ACC112 (cell line): Measurements from ENCODE around the gene SH2D3A.
"Not testable (repeated sequence)": the region's sequence is repeated elsewhere in the genome, so short reads cannot be mapped to it uniquely, and the experiment has no call there.

Experiments used
- H2AFZ ChIP-seq: fragments of 200-600 bp; sonication (generic); one replicate; pipeline ENCODE4 v1.6.0; 2017; ENCODE audit warnings: antibody characterized with exemption, low read length; ENCODE audit not compliant: unreplicated experiment
- H3K27ac ChIP-seq: fragments of 200-600 bp; sonication (generic); 2 replicates; pipeline ENCODE4 v1.5.1; 2014; ENCODE audit warnings: low read depth, mild to moderate bottlenecking, antibody characterized with exemption, low read length, moderate library complexity
- H3K27me3 ChIP-seq: fragments of 200-600 bp; sonication (generic); 2 replicates; pipeline ENCODE4 v1.6.1; 2014; ENCODE audit warnings: mild to moderate bottlenecking, antibody characterized with exemption, low read length, moderate library complexity, mixed read lengths; ENCODE audit not compliant: insufficient read depth
- H3K36me3 ChIP-seq: fragments of 200-600 bp; sonication (generic); 2 replicates; pipeline ENCODE4 v1.6.1; 2016; ENCODE audit warnings: mild to moderate bottlenecking, antibody characterized with exemption, low read length, moderate library complexity, mixed read lengths; ENCODE audit not compliant: insufficient read depth
- H3K4me1 ChIP-seq: fragments of 200-600 bp; sonication (generic); one replicate; pipeline ENCODE4 v1.6.1; 2016; ENCODE audit warnings: low read length, mixed read lengths; ENCODE audit not compliant: insufficient read depth, unreplicated experiment, control insufficient read depth
- H3K4me3 ChIP-seq: fragments of 200-600 bp; sonication (generic); 2 replicates; pipeline ENCODE4 v1.5.1; 2014; ENCODE audit warnings: mild to moderate bottlenecking, low read depth, low read length
- H3K79me2 ChIP-seq: fragments of 200-600 bp; sonication (generic); one replicate; pipeline ENCODE4 v1.6.0; 2016; ENCODE audit warnings: low read length; ENCODE audit not compliant: control insufficient read depth, unreplicated experiment, insufficient read depth

The SH2D3A gene

GRCh38 chr19:6713773-6714692, 53.2 kb downstream of the SH2D3A start:
- Histone ChIP-seq H2AFZ (no peak overlapping the region), H3K27me3 (no peaks in the 10 kb centered on the region), H3K27ac (no peak overlapping the region)

GRCh38 chr19:6712692-6713670, 54.3 kb downstream of the SH2D3A start:
- no peaks in the 10 kb centered on the region for H3K27me3 ChIP-seq
- H3K36me3 ChIP-seq: peaks cover 9% of the 10 kb centered on the region; the same call in 1 of the 2 replicates
- no peak overlapping the region for H3K27ac ChIP-seq
- H3K79me2 ChIP-seq: no peaks in the 10 kb centered on the region
- no peak overlapping the region for H2AFZ ChIP-seq
- no peaks in the 10 kb centered on the region for H3K4me1 ChIP-seq
- no peak overlapping the region for H3K4me3 ChIP-seq

More at GRCh38 chr19:6713773-6714692, 53.2 kb downstream of the SH2D3A start:
- peaks cover 14% of the 10 kb centered on the region; the same call in 1 of the 2 replicates for H3K36me3 ChIP-seq
- no peak overlapping the region for H3K4me3 ChIP-seq
- no peaks in the 10 kb centered on the region for H3K4me1 ChIP-seq
- no peaks in the 10 kb centered on the region for H3K79me2 ChIP-seq

GRCh38 chr19:6712231-6712630, 55.0 kb downstream of the SH2D3A start:
- Histone ChIP-seq H3K27ac (no peak overlapping the region), H3K27me3 (no peaks in the 10 kb centered on the region), H3K4me1 (no peaks in the 10 kb centered on the region)

GRCh38 chr19:6711605-6712004, 55.6 kb downstream of the SH2D3A start:
- no peaks in the 10 kb centered on the region for H3K27me3 ChIP-seq
- no peaks in the 10 kb centered on the region for H3K79me2 ChIP-seq
- H3K27ac ChIP-seq: no peak overlapping the region
- no peak overlapping the region for H3K4me3 ChIP-seq
- no peaks in the 10 kb centered on the region for H3K4me1 ChIP-seq
- H2AFZ ChIP-seq: no peak overlapping the region
- no peaks in the 10 kb centered on the region for H3K36me3 ChIP-seq

More at GRCh38 chr19:6712231-6712630, 55.0 kb downstream of the SH2D3A start:
- Histone ChIP-seq H3K4me3 (no peak overlapping the region), H3K79me2 (no peaks in the 10 kb centered on the region), H2AFZ (no peak overlapping the region), H3K36me3 (peaks cover 2% of the 10 kb centered on the region; the same call in 1 of the 2 replicates)

GRCh38 chr19:6711078-6711361, 56.2 kb downstream of the SH2D3A start:
- H3K27me3 ChIP-seq: no peaks in the 10 kb centered on the region
- H3K4me3 ChIP-seq: no peak overlapping the region
- no peak overlapping the region for H2AFZ ChIP-seq
- H3K36me3 ChIP-seq: no peaks in the 10 kb centered on the region
- no peaks in the 10 kb centered on the region for H3K79me2 ChIP-seq
- no peaks in the 10 kb centered on the region for H3K4me1 ChIP-seq
- no peak overlapping the region for H3K27ac ChIP-seq

GRCh38 chr19:6710273-6711077, 56.8 kb downstream of the SH2D3A start:
- Histone ChIP-seq H3K27ac (no peak overlapping the region), H3K79me2 (no peaks in the 10 kb centered on the region), H3K4me3 (no peak overlapping the region), H3K36me3 (no peaks in the 10 kb centered on the region), H3K4me1 (no peaks in the 10 kb centered on the region), H2AFZ (no peak overlapping the region), H3K27me3 (no peaks in the 10 kb centered on the region)

GRCh38 chr19:6709549-6709948, 57.7 kb downstream of the SH2D3A start:
- H3K79me2 ChIP-seq: no peaks in the 10 kb centered on the region
- no peak overlapping the region for H3K4me3 ChIP-seq
- no peaks in the 10 kb centered on the region for H3K27me3 ChIP-seq
- H3K36me3 ChIP-seq: no peaks in the 10 kb centered on the region
- no peaks in the 10 kb centered on the region for H3K4me1 ChIP-seq
- H3K27ac ChIP-seq: no peak overlapping the region
- no peak overlapping the region for H2AFZ ChIP-seq

GRCh38 chr19:6708913-6709312, 58.3 kb downstream of the SH2D3A start:
- not testable (repeated sequence) for H3K27ac ChIP-seq, H3K4me1 ChIP-seq, H2AFZ ChIP-seq, H3K4me3 ChIP-seq, H3K36me3 ChIP-seq, H3K79me2 ChIP-seq, H3K27me3 ChIP-seq

GRCh38 chr19:6708346-6708745, 58.9 kb downstream of the SH2D3A start:
- H3K4me3 ChIP-seq: no peak overlapping the region
- no peaks in the 10 kb centered on the region for H3K79me2 ChIP-seq
- H3K27ac ChIP-seq: no peak overlapping the region
- no peaks in the 10 kb centered on the region for H3K27me3 ChIP-seq
- no peak overlapping the region for H2AFZ ChIP-seq
- H3K4me1 ChIP-seq: no peaks in the 10 kb centered on the region
- H3K36me3 ChIP-seq: no peaks in the 10 kb centered on the region

GRCh38 chr19:6707658-6708018, 59.6 kb downstream of the SH2D3A start:
- no peaks in the 10 kb centered on the region for H3K27me3 ChIP-seq
- H3K4me1 ChIP-seq: no peaks in the 10 kb centered on the region
- H2AFZ ChIP-seq: no peak overlapping the region
- H3K36me3 ChIP-seq: no peaks in the 10 kb centered on the region
- H3K4me3 ChIP-seq: no peak overlapping the region
- no peak overlapping the region for H3K27ac ChIP-seq
- no peaks in the 10 kb centered on the region for H3K79me2 ChIP-seq
